DOHH2 (cell line): ENCODE results near the gene CCNI2.

Source experiments
- H3F3A ChIP-seq: fragments of 200-600 bp; sonication (generic), shearing (Covaris generic); 2 replicates; pipeline ENCODE4 v1.6.0; 2016; ENCODE audit warnings: antibody characterized with exemption, mild to moderate bottlenecking; ENCODE audit not compliant: control insufficient read depth, insufficient read depth
- H3K27ac ChIP-seq: fragments of 200-600 bp; sonication (generic); 2 replicates; pipeline ENCODE4 v1.5.1; 2014; ENCODE audit warnings: low read depth, mild to moderate bottlenecking, low read length, moderate library complexity
- H3K27me3 ChIP-seq: fragments of 200-600 bp; sonication (generic); 2 replicates; pipeline ENCODE4 v1.6.1; 2014; ENCODE audit warnings: mild to moderate bottlenecking, low read length, mixed read lengths; ENCODE audit not compliant: control insufficient read depth
- H3K36me3 ChIP-seq: fragments of 200-600 bp; sonication (generic); 2 replicates; pipeline ENCODE4 v1.6.1; 2014; ENCODE audit warnings: mild to moderate bottlenecking, low read length, moderate library complexity, mixed read lengths; ENCODE audit not compliant: control insufficient read depth
- H3K4me1 ChIP-seq: fragments of 200-600 bp; sonication (generic); 2 replicates; pipeline ENCODE4 v1.6.1; 2014; ENCODE audit warnings: mild to moderate bottlenecking, low read length, mixed read lengths; ENCODE audit not compliant: control insufficient read depth
- H3K4me2 ChIP-seq: fragments of 200-600 bp; sonication (generic); 2 replicates; pipeline ENCODE4 v1.6.0; 2014; ENCODE audit warnings: mild to moderate bottlenecking, low read length, moderate library complexity
- H3K4me3 ChIP-seq: fragments of 200-600 bp; sonication (generic); 2 replicates; pipeline ENCODE4 v1.5.1; 2014; ENCODE audit warnings: mild to moderate bottlenecking, low read length, mixed read lengths
- H3K79me2 ChIP-seq: fragments of 200-600 bp; sonication (generic); 2 replicates; pipeline ENCODE4 v1.6.1; 2014; ENCODE audit warnings: mild to moderate bottlenecking, low read length, mixed read lengths; ENCODE audit not compliant: control insufficient read depth
- H3K9me2 ChIP-seq: fragments of 200-600 bp; sonication (generic); replicated peaks from 2 replicates; pipeline ENCODE4 v1.6.1; 2014; ENCODE audit warnings: mild to moderate bottlenecking, low read length, mixed read lengths; ENCODE audit not compliant: control insufficient read depth
- H3K9me3 ChIP-seq: fragments of 200-600 bp; sonication (generic); 2 replicates; pipeline ENCODE4 v1.6.1; 2014; ENCODE audit warnings: antibody characterized with exemption, low read length, mixed read lengths; ENCODE audit not compliant: control insufficient read depth, insufficient read depth
- H4K20me1 ChIP-seq: fragments of 200-600 bp; sonication (generic); 2 replicates; pipeline ENCODE4 v1.6.0; 2014; ENCODE audit warnings: low read depth, mild to moderate bottlenecking, antibody characterized with exemption, low read length, moderate library complexity; ENCODE audit not compliant: control insufficient read depth, insufficient read depth
- CTCF ChIP-seq: fragments of 200-600 bp; sonication (generic); IDR thresholded peaks from one replicate; pipeline ENCODE4 v1.5.1; 2014; ENCODE audit warnings: antibody characterized with exemption, mild to moderate bottlenecking, low read depth, low read length; ENCODE audit not compliant: poor library complexity, severe bottlenecking
- EZH2phosphoT487 ChIP-seq: fragments of 200-600 bp; sonication (generic); IDR thresholded peaks from 2 replicates; pipeline ENCODE4 v1.6.1; 2017; ENCODE audit warnings: borderline replicate concordance, mild to moderate bottlenecking, antibody characterized with exemption, low read length, moderate library complexity, mixed read lengths

CCNI2 gene

GRCh38 chr5:132771503-132771998 lies 24.3 kb downstream of the CCNI2 start:
- Histone ChIP-seq H4K20me1 (no peaks in the 10 kb centered on the region), H3K79me2 (no peaks in the 10 kb centered on the region), H3K4me1 (no peaks in the 10 kb centered on the region), H3K9me2 (no peaks in the 10 kb centered on the region), H3F3A (no peaks in the 10 kb centered on the region), H3K9me3 (no peaks in the 10 kb centered on the region), H3K27me3 (peaks cover 21% of the 10 kb centered on the region), H3K36me3 (no peaks in the 10 kb centered on the region), H3K4me2 (no peak overlapping the region), H3K27ac (no peak overlapping the region), H3K4me3 (no peak overlapping the region)
- no peak for TF ChIP-seq EZH2phosphoT487
- no peak for TF ChIP-seq CTCF

GRCh38 chr5:132772291-132773070 lies 25.3 kb downstream of the CCNI2 start:
- H3K36me3 ChIP-seq: no peaks in the 10 kb centered on the region
- no peak overlapping the region for H3K4me2 ChIP-seq
- no peak overlapping the region for H3K27ac ChIP-seq
- H4K20me1 ChIP-seq: no peaks in the 10 kb centered on the region
- peaks cover 26% of the 10 kb centered on the region for H3K27me3 ChIP-seq
- no peak overlapping the region for H3K4me3 ChIP-seq
- no peaks in the 10 kb centered on the region for H3K9me2 ChIP-seq
- TF ChIP-seq EZH2phosphoT487 (no peak), CTCF (no peak)
- H3K9me3 ChIP-seq: no peaks in the 10 kb centered on the region
- no peaks in the 10 kb centered on the region for H3K79me2 ChIP-seq
- H3F3A ChIP-seq: no peaks in the 10 kb centered on the region
- H3K4me1 ChIP-seq: no peaks in the 10 kb centered on the region

GRCh38 chr5:132773114-132773513 lies 25.9 kb downstream of the CCNI2 start:
- H4K20me1 ChIP-seq: no peaks in the 10 kb centered on the region
- no peak overlapping the region for H3K4me2 ChIP-seq
- peaks cover 33% of the 10 kb centered on the region for H3K27me3 ChIP-seq
- H3F3A ChIP-seq: no peaks in the 10 kb centered on the region
- TF ChIP-seq CTCF: no peak
- no peak for TF ChIP-seq EZH2phosphoT487
- H3K9me3 ChIP-seq: no peaks in the 10 kb centered on the region
- no peak overlapping the region for H3K27ac ChIP-seq
- H3K36me3 ChIP-seq: no peaks in the 10 kb centered on the region
- H3K4me1 ChIP-seq: no peaks in the 10 kb centered on the region
- H3K9me2 ChIP-seq: no peaks in the 10 kb centered on the region
- no peak overlapping the region for H3K4me3 ChIP-seq
- H3K79me2 ChIP-seq: no peaks in the 10 kb centered on the region
